ENCODE results near the gene CEMP1. TPM values are rescaled to one million over a fixed set of nuclear protein-coding genes. Genes with fewer than 3 reads are reported as not detected.

The CEMP1 gene
- polyA plus RNA-seq, 1 of the 3 experiments (the other 2 are of a cell fraction) = not detected

GRCh38 chr16:2501946-2502895 lies 29.0 kb downstream of the CEMP1 start:
- Histone ChIP-seq H3F3A (replicated peaks; ENCODE audit: insufficient read depth) (peaks cover 4% of the 10 kb centered on the region), H3K9me2 (no peaks in the 10 kb centered on the region), H4K20me1 (ENCODE audit: insufficient read depth) (0 out of 2 replicates have a peak, but pooled peaks cover 4% of the 10 kb centered on the region), H2AFZ (ENCODE audit: low read depth) (no peak overlapping the region), H3K9ac (no peak overlapping the region), H3K4me3 (ENCODE audit: low read depth in 2 of 2, low read length in 1 of 2) (no peak overlapping the region), H3K9me3 (no peaks in the 10 kb centered on the region), H3K4me1 (ENCODE audit: control insufficient read depth in 1 of 2, insufficient read depth in 2 of 2, low read depth in 1 of 2, low read length in 1 of 2) (peaks cover 0 to 19% of the 10 kb centered on the region in 2 experiments; a peak in 1 of 4 replicates), H3K27me3 (ENCODE audit: insufficient read depth) (no peaks in the 10 kb centered on the region), H3K79me2 (ENCODE audit: insufficient read depth) (no peaks in the 10 kb centered on the region), H3K4me2 (no peak overlapping the region), H3K36me3 (replicated peaks in 1 of 2; ENCODE audit: control insufficient read depth in 1 of 2, insufficient read depth in 2 of 2, low read length in 1 of 2) (peaks cover 0 to 13% of the 10 kb centered on the region in 2 experiments), H3K27ac (ENCODE audit: low read depth in 2 of 2, low read length in 1 of 2) (no peak overlapping the region; a peak in 1 of 4 replicates)
- DNase-seq = no peak
- WGBS (ENCODE audit: low lambda C conversion rate) = 87% methylated on average over 11 of the region's 18 CpGs
- TF ChIP-seq FOXM1 (IDR thresholded peaks at IDR 0.05; ENCODE audit: low read depth) (no peak), TEAD4 (IDR thresholded peaks at IDR 0.05; ENCODE audit: borderline replicate concordance, insufficient read depth) (no peak), MEF2A (IDR thresholded peaks at IDR 0.05; ENCODE audit: borderline replicate concordance, low read depth) (no peak)
- CTCF ChIA-PET = interaction anchor here (0.6 to 4.3 kb wide), 34 partner anchors 10 to 307 kb away, joined by 3 to 95 read pairs (median 6); partner anchors contain the start of genes ABCA3, AMDHD2, ATP6V0C and CCNF
- POLR2A ChIA-PET = interaction anchor here (1.0 to 2.6 kb wide), 6 partner anchors 18 to 72 kb away, joined by 4 to 19 read pairs (median 4); partner anchors contain the start of genes AMDHD2, CCNF, NTN3 and TBC1D24

- Histone ChIP-seq H4K20me1 (ENCODE audit: insufficient read depth) (0 out of 2 replicates have a peak, but pooled peaks cover 4% of the 10 kb centered on the region), H3K9me3 (no peaks in the 10 kb centered on the region), H2AFZ (ENCODE audit: low read depth) (peak overlapping the region; percentile 60; the same call in 1 of the 2 replicates), H3F3A (replicated peaks; ENCODE audit: insufficient read depth) (peaks cover 4% of the 10 kb centered on the region), H3K9me2 (no peaks in the 10 kb centered on the region), H3K79me2 (ENCODE audit: insufficient read depth) (no peaks in the 10 kb centered on the region), H3K9ac (no peak overlapping the region), H3K36me3 (replicated peaks in 1 of 2; ENCODE audit: control insufficient read depth in 1 of 2, insufficient read depth in 2 of 2, low read length in 1 of 2) (peaks cover 0 to 15% of the 10 kb centered on the region in 2 experiments), H3K4me3 (ENCODE audit: low read depth in 2 of 2, low read length in 1 of 2) (peak overlapping the region; percentile 27 to 34; a peak in 2 of 4 replicates), H3K27me3 (ENCODE audit: insufficient read depth) (no peaks in the 10 kb centered on the region), H3K27ac (ENCODE audit: low read depth in 2 of 2, low read length in 1 of 2) (peak overlapping the region in 1 of 2 experiments; percentile 50; a peak in 1 of 4 replicates), H3K4me2 (peak overlapping the region; percentile 10; the same call in 1 of the 2 replicates), H3K4me1 (ENCODE audit: control insufficient read depth in 1 of 2, insufficient read depth in 2 of 2, low read depth in 1 of 2, low read length in 1 of 2) (peaks cover 0 to 27% of the 10 kb centered on the region in 2 experiments; a peak in 1 of 4 replicates)
- 4% methylated on average over 9 of the region's 23 CpGs for WGBS (ENCODE audit: low lambda C conversion rate)
- ChIA-PET POLR2A (interaction anchor here (1.0 to 2.6 kb wide), 7 partner anchors 18 to 71 kb away, joined by 4 to 19 read pairs (median 4); partner anchors contain the start of genes AMDHD2, CCNF, NTN3 and TBC1D24), CTCF (interaction anchor here (0.6 to 4.3 kb wide), 42 partner anchors 11 to 306 kb away, joined by 3 to 95 read pairs (median 4); partner anchors contain the start of genes ABCA3, AMDHD2, ATP6V0C and CCNF)
- DNase-seq = peak; percentile 95
- TF ChIP-seq RAD21 (IDR thresholded peaks at IDR 0.05; ENCODE audit: low read length) (peak; percentile 96), SMC3 (IDR thresholded peaks at IDR 0.05; ENCODE audit: low read depth, low read length) (peak; percentile 84), MXI1 (IDR thresholded peaks at IDR 0.05; ENCODE audit: low read depth, low read length) (peak; percentile 30; the same call in 1 of the 2 replicates), ELF1 (IDR thresholded peaks at IDR 0.05) (no peak), ZBTB33 (IDR thresholded peaks at IDR 0.05; ENCODE audit: borderline replicate concordance, low read depth) (no peak), USF1 (IDR thresholded peaks at IDR 0.05; ENCODE audit: borderline replicate concordance, low read depth) (peak; percentile 62; the same call in 1 of the 2 replicates), CTCF (IDR thresholded peaks at IDR 0.05) (peak; percentile 96)
Measured at GRCh38 chr16:2500918-2501750, 30.1 kb downstream of the CEMP1 start.

Measured in SK-N-SH (cell line).